ENCODE measurements around the gene MCRIP1. TPM values are rescaled to one million over a fixed set of nuclear protein-coding genes. Genes with fewer than 3 reads are reported as not detected.

The MCRIP1 gene
- total and polyA plus RNA-seq, 2 of the 8 experiments (the other 6 are each of a cell fraction or from before 2014, with no cell fraction given): 103 to 151 TPM

DNA sequence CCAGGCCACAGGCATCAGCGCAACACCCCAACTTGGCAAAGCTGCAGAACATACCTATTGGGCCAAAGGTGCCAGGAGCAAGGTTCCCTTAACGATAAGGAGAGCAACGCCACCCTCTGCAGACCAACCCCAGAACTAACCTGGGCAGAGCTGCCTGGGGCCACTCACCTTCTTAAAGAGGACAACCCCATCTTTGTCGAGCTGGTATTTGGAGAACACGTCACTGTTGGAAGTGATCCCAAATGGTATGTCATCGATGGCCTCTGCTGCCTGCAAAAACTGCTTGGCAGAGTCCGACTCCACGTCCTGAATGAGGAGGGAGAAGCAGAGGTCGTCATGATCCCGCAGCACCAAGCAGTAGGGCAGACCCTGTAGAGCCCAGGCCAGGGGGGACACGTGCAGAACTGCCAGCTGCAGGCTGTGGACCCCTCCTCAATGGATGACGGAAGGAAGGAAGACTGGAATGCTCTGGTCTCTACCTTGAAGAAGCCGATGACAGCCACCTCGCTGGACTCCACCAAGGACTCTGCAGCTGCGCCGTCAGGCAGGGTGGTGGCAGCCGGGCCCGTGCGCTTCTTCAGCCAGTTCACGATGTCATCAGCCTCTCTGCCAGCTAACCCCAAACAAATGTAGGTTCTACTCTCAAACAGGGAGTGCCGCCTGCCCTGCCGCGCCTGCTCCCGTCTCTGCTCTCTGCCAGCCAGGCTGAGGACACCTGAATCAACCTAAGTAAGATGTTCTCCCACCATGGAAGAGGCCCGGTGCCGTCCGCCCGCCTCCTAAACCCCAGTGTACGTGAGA is 22.1 kb upstream of the MCRIP1 start:
- no peak overlapping the region for H2BK20ac ChIP-seq (ENCODE audit: low read length)
- H3K14ac ChIP-seq (ENCODE audit: insufficient read length): no peak overlapping the region
- H3K56ac ChIP-seq (replicated peaks; ENCODE audit: insufficient read length, low read depth, low read length): no peak overlapping the region
- no peak overlapping the region for H2BK12ac ChIP-seq (ENCODE audit: low read depth, low read length)
- peaks cover 13 to 27% of the 10 kb centered on the region in 2 experiments for H3K79me2 ChIP-seq (ENCODE audit: control insufficient read depth in 1 of 2, insufficient read depth in 2 of 2, low read length in 2 of 2)
- no peak for DNase-seq (ENCODE audit: low read depth in 1 of 2, low spot score in 2 of 2)
- no peak overlapping the region for H2AK5ac ChIP-seq (ENCODE audit: low read depth, low read length)
- no peak overlapping the region for H4K91ac ChIP-seq (replicated peaks; ENCODE audit: insufficient read length, low read length)
- no peak overlapping the region for H3K18ac ChIP-seq (ENCODE audit: extremely low read depth, low read length)
- H4K20me1 ChIP-seq (replicated peaks in 1 of 2; ENCODE audit: control insufficient read depth in 1 of 2, insufficient read depth in 2 of 2, low read length in 2 of 2): peaks cover 9 to 19% of the 10 kb centered on the region in 2 experiments
- no peak overlapping the region for H4K5ac ChIP-seq (ENCODE audit: insufficient read length, low read depth, low read length)
- peaks cover 16% of the 10 kb centered on the region for H3K79me1 ChIP-seq (ENCODE audit: low read depth, low read length)
- no peak overlapping the region for H2BK120ac ChIP-seq (replicated peaks; ENCODE audit: low read depth, low read length)
- H3K4ac ChIP-seq (replicated peaks; ENCODE audit: insufficient read length, low read depth, low read length): no peak overlapping the region
- peaks cover 0 to 5% (median 5%) of the 10 kb centered on the region in 4 experiments; a peak in 5 of 7 replicates for H3K4me1 ChIP-seq (replicated peaks in 1 of 4; ENCODE audit: control insufficient read depth in 3 of 4, insufficient read depth in 4 of 4, low read length in 3 of 4)
- 95% methylated on average over 29 of the region's 29 CpGs; no CpG with 5 or more reads in 1 of the 2 experiments for WGBS, 2 experiments (ENCODE audit: extremely low coverage in 1 of 2, insufficient coverage in 1 of 2, insufficient read length in 1 of 2, insufficient replicate concordance in 2 of 2, low coverage in 1 of 2, low lambda C conversion rate in 2 of 2, missing lambda C conversion rate in 1 of 2)
- peaks cover 8% of the 10 kb centered on the region for H3K23me2 ChIP-seq (ENCODE audit: low read depth, low read length)
- H3K27ac ChIP-seq (ENCODE audit: low read depth, low read length): no peak overlapping the region
- H2BK5ac ChIP-seq (ENCODE audit: low read depth, low read length): no peak overlapping the region
- H3K27me3 ChIP-seq (replicated peaks in 1 of 4; ENCODE audit: control insufficient read depth in 3 of 4, extremely low read depth in 1 of 4, insufficient read depth in 3 of 4, low read length in 3 of 4): no peaks in the 10 kb centered on the region; a peak in 1 of 7 replicates
- no peak overlapping the region for H4K8ac ChIP-seq (ENCODE audit: extremely low read depth, insufficient read depth, low read length)
- TF ChIP-seq, protein P1, sequence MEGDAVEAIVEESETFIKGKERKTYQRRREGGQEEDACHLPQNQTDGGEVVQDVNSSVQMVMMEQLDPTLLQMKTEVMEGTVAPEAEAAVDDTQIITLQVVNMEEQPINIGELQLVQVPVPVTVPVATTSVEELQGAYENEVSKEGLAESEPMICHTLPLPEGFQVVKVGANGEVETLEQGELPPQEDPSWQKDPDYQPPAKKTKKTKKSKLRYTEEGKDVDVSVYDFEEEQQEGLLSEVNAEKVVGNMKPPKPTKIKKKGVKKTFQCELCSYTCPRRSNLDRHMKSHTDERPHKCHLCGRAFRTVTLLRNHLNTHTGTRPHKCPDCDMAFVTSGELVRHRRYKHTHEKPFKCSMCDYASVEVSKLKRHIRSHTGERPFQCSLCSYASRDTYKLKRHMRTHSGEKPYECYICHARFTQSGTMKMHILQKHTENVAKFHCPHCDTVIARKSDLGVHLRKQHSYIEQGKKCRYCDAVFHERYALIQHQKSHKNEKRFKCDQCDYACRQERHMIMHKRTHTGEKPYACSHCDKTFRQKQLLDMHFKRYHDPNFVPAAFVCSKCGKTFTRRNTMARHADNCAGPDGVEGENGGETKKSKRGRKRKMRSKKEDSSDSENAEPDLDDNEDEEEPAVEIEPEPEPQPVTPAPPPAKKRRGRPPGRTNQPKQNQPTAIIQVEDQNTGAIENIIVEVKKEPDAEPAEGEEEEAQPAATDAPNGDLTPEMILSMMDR (IDR thresholded peaks at IDR 0.05; ENCODE audit: control extremely low read depth in 1 of 3, insufficient read depth in 1 of 3, low read depth in 1 of 3, low read length in 3 of 3): peak in 1 of 3 experiments; percentile 38; a peak in 2 of 4 replicates
- no peak for TF ChIP-seq TEAD4 (IDR thresholded peaks at IDR 0.05; ENCODE audit: low read depth, low read length)
- TF ChIP-seq HDAC6 (IDR thresholded peaks at IDR 0.05; ENCODE audit: low read depth, low read length): no peak
- peak; percentile 51 to 60 for TF ChIP-seq RAD21 (IDR thresholded peaks at IDR 0.05 in 1 of 2, conservative IDR thresholded peaks at IDR 0.05 in 1 of 2; ENCODE audit: low read depth in 2 of 2, low read length in 2 of 2)
- no peak overlapping the region for H3K4me3 ChIP-seq (ENCODE audit: extremely low read depth in 1 of 4, insufficient read depth in 2 of 4, low read depth in 3 of 4, low read length in 4 of 4)
- H3K9me3 ChIP-seq (ENCODE audit: insufficient read depth in 2 of 2, low read depth in 1 of 2, low read length in 1 of 2): no peaks in the 10 kb centered on the region
- H2AFZ ChIP-seq (ENCODE audit: low read length): no peak overlapping the region
- H3K23ac ChIP-seq (ENCODE audit: insufficient read length): no peak overlapping the region
- no peak for FAIRE-seq
- peaks cover 22 to 53% (median 35%) of the 10 kb centered on the region in 4 experiments; a peak in 6 of 8 replicates for H3K36me3 ChIP-seq (ENCODE audit: control insufficient read depth in 2 of 4, insufficient read depth in 4 of 4, low read length in 3 of 4)
- no peak overlapping the region for H2BK15ac ChIP-seq (ENCODE audit: low read length)
- H3K9ac ChIP-seq (replicated peaks in 1 of 4; ENCODE audit: extremely low read depth in 1 of 4, low read depth in 3 of 4, low read length in 3 of 4): no peak overlapping the region
- POLR2A ChIA-PET (ENCODE audit: partially characterized antibody): interaction anchor here (0.6 to 1.7 kb wide), 13 partner anchors 10 to 148 kb away, joined by 3 to 17 read pairs (median 3); partner anchors contain the start of genes ALYREF, ANAPC11 and MCRIP1
- CTCF ChIA-PET (ENCODE audit: partially characterized antibody): interaction anchor here (0.7 to 3.6 kb wide), 17 partner anchors 11 to 187 kb away, joined by 3 to 21 read pairs (median 5); partner anchors contain the start of genes MCRIP1 and PPP1R27
- no peak overlapping the region for H3K4me2 ChIP-seq (ENCODE audit: insufficient read depth in 1 of 2, low read depth in 2 of 2, low read length in 2 of 2)

Data from H1 (cell line).